Skeletal muscle satellite cell (primary cell): Measurements from ENCODE around the gene NFAM1.

Source experiments
- H3K27me3 ChIP-seq: 2 replicates; pipeline ENCODE4 v1.7.0; 2013; ENCODE audit warnings: low read length; ENCODE audit not compliant: control insufficient read depth, insufficient read depth
- H3K36me3 ChIP-seq: 2 replicates; pipeline ENCODE4 v1.7.0; 2013; ENCODE audit warnings: mild to moderate bottlenecking, control low read depth, low read length; ENCODE audit not compliant: insufficient read depth
- H3K4me1 ChIP-seq: 2 replicates; pipeline ENCODE4 v1.7.0; 2013; ENCODE audit warnings: low read length; ENCODE audit not compliant: control insufficient read depth, insufficient read depth
- H3K4me2 ChIP-seq: 2 replicates; pipeline ENCODE4 v1.7.0; 2013; ENCODE audit warnings: mild to moderate bottlenecking, low read length
- H3K4me3 ChIP-seq: 2 replicates; pipeline ENCODE4 v1.7.0; 2013; ENCODE audit warnings: low read length
- H3K9ac ChIP-seq: 2 replicates; pipeline ENCODE4 v1.7.0; 2013; ENCODE audit warnings: mild to moderate bottlenecking, low read depth, low read length, moderate library complexity
- H3K9me3 ChIP-seq: replicated peaks from 2 replicates; pipeline ENCODE4 v1.7.0; 2013; ENCODE audit warnings: mild to moderate bottlenecking, control low read depth, low read length

NFAM1 gene

GRCh38 chr22:42438293-42438650, 6.1 kb upstream of the NFAM1 start:
- no peak overlapping the region for H3K9ac ChIP-seq
- H3K27me3 ChIP-seq, result peaks cover 49% of the 10 kb centered on the region
- H3K36me3 ChIP-seq, result no peaks in the 10 kb centered on the region
- H3K4me1 ChIP-seq, result peaks cover 5% of the 10 kb centered on the region
- H3K4me3 ChIP-seq, result no peak overlapping the region
- H3K4me2 ChIP-seq, result no peak overlapping the region
- H3K9me3 ChIP-seq, result no peaks in the 10 kb centered on the region

GRCh38 chr22:42437488-42438292, 5.5 kb upstream of the NFAM1 start:
- Histone ChIP-seq H3K36me3 (no peaks in the 10 kb centered on the region), H3K4me2 (peak overlapping the region; percentile 93), H3K9ac (no peak overlapping the region), H3K27me3 (peaks cover 52% of the 10 kb centered on the region), H3K9me3 (no peaks in the 10 kb centered on the region), H3K4me1 (peaks cover 5% of the 10 kb centered on the region), H3K4me3 (peak overlapping the region; percentile 69)

- no peaks in the 10 kb centered on the region for H3K9me3 ChIP-seq
- no peak overlapping the region for H3K4me3 ChIP-seq
- no peak overlapping the region for H3K4me2 ChIP-seq
These were observed 4.2 kb upstream of the NFAM1 start for GRCh38 chr22:42436404-42436803.

GRCh38 chr22:42434748-42435425, 2.7 kb upstream of the NFAM1 start:
- H3K4me3 ChIP-seq, result no peak overlapping the region

More at GRCh38 chr22:42436404-42436803, 4.2 kb upstream of the NFAM1 start:
- H3K27me3 ChIP-seq, result peaks cover 63% of the 10 kb centered on the region
- no peaks in the 10 kb centered on the region for H3K36me3 ChIP-seq
- H3K4me1 ChIP-seq, result peaks cover 5% of the 10 kb centered on the region
- no peak overlapping the region for H3K9ac ChIP-seq

GRCh38 chr22:42433754-42434682, 1.8 kb upstream of the NFAM1 start:
- H3K4me3 ChIP-seq, result no peak overlapping the region
- peaks cover 66% of the 10 kb centered on the region for H3K27me3 ChIP-seq
- no peak overlapping the region for H3K9ac ChIP-seq
- H3K4me1 ChIP-seq, result no peaks in the 10 kb centered on the region
- H3K4me2 ChIP-seq, result no peak overlapping the region
- H3K9me3 ChIP-seq, result no peaks in the 10 kb centered on the region
- no peaks in the 10 kb centered on the region for H3K36me3 ChIP-seq

More at GRCh38 chr22:42434748-42435425, 2.7 kb upstream of the NFAM1 start:
- no peaks in the 10 kb centered on the region for H3K9me3 ChIP-seq
- H3K4me1 ChIP-seq, result peaks cover 2% of the 10 kb centered on the region
- no peak overlapping the region for H3K9ac ChIP-seq
- H3K4me2 ChIP-seq, result no peak overlapping the region
- H3K27me3 ChIP-seq, result peaks cover 71% of the 10 kb centered on the region
- H3K36me3 ChIP-seq, result no peaks in the 10 kb centered on the region

GRCh38 chr22:42432818-42433217, 615 bp upstream of the NFAM1 start:
- H3K9ac ChIP-seq, result no peak overlapping the region
- no peaks in the 10 kb centered on the region for H3K9me3 ChIP-seq
- no peaks in the 10 kb centered on the region for H3K4me1 ChIP-seq
- no peak overlapping the region for H3K4me3 ChIP-seq
- H3K36me3 ChIP-seq, result no peaks in the 10 kb centered on the region
- peaks cover 71% of the 10 kb centered on the region for H3K27me3 ChIP-seq
- H3K4me2 ChIP-seq, result no peak overlapping the region

GRCh38 chr22:42431401-42432019, 693 bp downstream of the NFAM1 start:
- Histone ChIP-seq H3K9me3 (no peaks in the 10 kb centered on the region), H3K4me3 (no peak overlapping the region), H3K4me1 (no peaks in the 10 kb centered on the region), H3K27me3 (peaks cover 68% of the 10 kb centered on the region), H3K4me2 (no peak overlapping the region), H3K36me3 (no peaks in the 10 kb centered on the region), H3K9ac (no peak overlapping the region)

- H3K4me1 ChIP-seq, result no peaks in the 10 kb centered on the region
These were observed 1.6 kb downstream of the NFAM1 start for GRCh38 chr22:42430528-42431125.

GRCh38 chr22:42428760-42429159, 3.4 kb downstream of the NFAM1 start:
- H3K4me2 ChIP-seq, result no peak overlapping the region
- H3K27me3 ChIP-seq, result peaks cover 51% of the 10 kb centered on the region
- no peak overlapping the region for H3K9ac ChIP-seq
- H3K4me1 ChIP-seq, result no peaks in the 10 kb centered on the region
- no peaks in the 10 kb centered on the region for H3K36me3 ChIP-seq
- no peak overlapping the region for H3K4me3 ChIP-seq
- H3K9me3 ChIP-seq, result no peaks in the 10 kb centered on the region

More at GRCh38 chr22:42430528-42431125, 1.6 kb downstream of the NFAM1 start:
- Histone ChIP-seq H3K9ac (no peak overlapping the region), H3K27me3 (peaks cover 62% of the 10 kb centered on the region), H3K4me2 (no peak overlapping the region), H3K9me3 (no peaks in the 10 kb centered on the region), H3K4me3 (no peak overlapping the region), H3K36me3 (no peaks in the 10 kb centered on the region)

GRCh38 chr22:42428025-42428424, 4.2 kb downstream of the NFAM1 start:
- Histone ChIP-seq H3K36me3 (no peaks in the 10 kb centered on the region), H3K4me1 (no peaks in the 10 kb centered on the region), H3K27me3 (peaks cover 43% of the 10 kb centered on the region), H3K4me2 (no peak overlapping the region), H3K4me3 (no peak overlapping the region), H3K9me3 (no peaks in the 10 kb centered on the region), H3K9ac (no peak overlapping the region)
